Tibial nerve (tissue), 4 donors: Measurements from ENCODE around the gene C1orf35. TPM values are rescaled to one million over a fixed set of nuclear protein-coding genes. Genes with fewer than 3 reads are reported as not detected.

Experiments used
- DNase-seq, 2 donors: peaks; one replicate each; pipeline ENCODE4 v3.0.0-alpha.2; 2019; ENCODE audit warnings: low spot score in 2 of 2
- H3K27ac ChIP-seq, 4 donors: fragments of 200-600 bp; sonication (generic) in 3 of 4; one replicate each; pipeline ENCODE4 v1.5.1; 2017 to 2019; ENCODE audit warnings: mild to moderate bottlenecking in 1 of 4
- H3K27me3 ChIP-seq, 2 donors: fragments of 200-600 bp; sonication (generic) in 1 of 2; one replicate each; pipeline versions ENCODE4 v1.5.1 to v1.6.0; 2017 to 2019
- H3K36me3 ChIP-seq, 3 donors: fragments of 200-600 bp; sonication (generic); one replicate each; pipeline ENCODE4 v1.5.1; 2018 to 2019
- H3K4me1 ChIP-seq, 4 donors: fragments of 200-600 bp; sonication (generic) in 3 of 4; one replicate each; pipeline ENCODE4 v1.5.1; 2017 to 2019
- H3K4me3 ChIP-seq, 4 donors: fragments of 200-600 bp; sonication (generic) in 3 of 4; one replicate each; pipeline ENCODE4 v1.5.1; 2017 to 2019; ENCODE audit warnings: mild to moderate bottlenecking in 1 of 4, moderate library complexity in 1 of 4
- H3K9me3 ChIP-seq, 4 donors: fragments of 200-600 bp; sonication (generic) in 3 of 4; one replicate each; pipeline ENCODE4 v1.5.1; 2017 to 2019
- CTCF ChIP-seq, 5 experiments: fragments of 200-600 bp in 3 of 5; fragments of 450-650 bp in 2 of 5; sonication (generic) in 3 of 5; IDR thresholded peaks; one replicate each; pipeline ENCODE4 v1.5.1; 2016 to 2019; ENCODE audit warnings: antibody characterized with exemption in 5 of 5, mild to moderate bottlenecking in 3 of 5, moderate library complexity in 2 of 5
- EP300 ChIP-seq, 2 donors: sonication (generic); formaldehyde crosslinking; IDR thresholded peaks; one replicate each; pipeline ENCODE4 v1.6.1; 2017; ENCODE audit warnings: antibody characterized with exemption in 2 of 2, mild to moderate bottlenecking in 1 of 2
- POLR2A ChIP-seq, 2 donors: fragments of 450-650 bp; IDR thresholded peaks; one replicate each; pipeline ENCODE4 v1.6.1; 2017; ENCODE audit warnings: antibody characterized with exemption in 2 of 2, mild to moderate bottlenecking in 2 of 2, moderate library complexity in 2 of 2
- WGBS, 2 donors: methylation state at CpG; one replicate each; pipeline ENCODE4 v1.1.5; 2018; 5-methylcytosine and 5-hydroxymethylcytosine counted together
- total RNA-seq, 4 donors: library from RNA; depleted of rRNA; stranded (reverse); fragments of >200 nt; gene quantifications; one replicate each; pipeline ENCODE4 v1.1.0, GENCODE V29; 2016

C1orf35 gene
- total RNA-seq, 4 donors from 2014 or later = 26.4 to 38.5 (median 27.1) TPM

DNA sequence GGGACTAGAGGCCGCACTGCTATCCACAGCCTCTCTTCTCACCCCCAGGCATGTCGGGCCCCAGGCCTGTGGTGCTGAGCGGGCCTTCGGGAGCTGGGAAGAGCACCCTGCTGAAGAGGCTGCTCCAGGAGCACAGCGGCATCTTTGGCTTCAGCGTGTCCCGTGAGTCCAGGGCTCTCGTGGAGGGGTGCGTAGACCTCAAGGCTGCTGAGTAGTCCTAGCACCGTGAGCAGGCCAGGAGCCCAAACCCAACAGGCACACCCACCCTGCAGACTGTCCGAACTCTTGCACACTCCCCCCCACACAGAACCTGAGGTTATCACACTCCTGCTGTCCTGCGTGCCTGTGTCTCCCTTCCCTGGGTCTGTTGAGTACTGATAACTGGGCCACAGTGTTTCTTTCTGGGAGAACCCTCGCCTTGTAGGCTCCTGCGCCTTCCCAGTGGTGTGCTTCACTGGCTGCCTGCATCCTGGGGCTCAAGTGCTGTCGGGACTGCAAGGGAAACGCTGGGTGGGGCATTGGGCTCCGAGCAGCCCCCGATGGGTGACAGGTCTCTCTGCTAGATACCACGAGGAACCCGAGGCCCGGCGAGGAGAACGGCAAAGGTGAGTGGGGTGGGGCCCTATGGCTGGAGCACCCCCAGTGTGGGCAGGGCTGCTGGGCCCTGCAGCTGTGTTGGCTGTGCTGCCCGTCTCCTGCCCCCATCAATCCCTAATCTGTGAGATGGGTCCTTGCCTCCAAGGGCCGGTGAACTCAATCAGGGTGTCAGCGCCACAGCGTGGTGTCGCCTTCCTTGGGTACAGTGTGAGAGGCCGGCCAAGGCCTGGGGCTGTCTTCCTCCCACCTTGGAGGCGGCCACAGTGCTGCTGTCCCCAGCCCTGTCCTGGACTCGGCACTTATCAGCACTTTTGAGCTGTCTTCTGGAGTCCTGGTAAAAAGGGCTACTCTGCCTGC is 42.6 kb upstream of the C1orf35 start:
- Histone ChIP-seq H3K27me3 (no peaks in the 10 kb centered on the region), H3K27ac (peak overlapping the region in 3 of 4 donors; percentile 14 to 96 (median 43)), H3K4me1 (peaks cover 0 to 89% (median 57%) of the 10 kb centered on the region in 4 donors), H3K4me3 (no peak overlapping the region), H3K9me3 (no peaks in the 10 kb centered on the region), H3K36me3 (peaks cover 0 to 39% (median 7%) of the 10 kb centered on the region in 3 donors)
- TF ChIP-seq POLR2A (IDR thresholded peaks at IDR 0.05) = no peak
- TF ChIP-seq CTCF (IDR thresholded peaks at IDR 0.05) = no peak
- TF ChIP-seq EP300 (IDR thresholded peaks at IDR 0.05) = no peak
- 86 to 91% methylated on average over 31 of the region's 31 CpGs for WGBS, 2 donors
- no peak for DNase-seq

DNA sequence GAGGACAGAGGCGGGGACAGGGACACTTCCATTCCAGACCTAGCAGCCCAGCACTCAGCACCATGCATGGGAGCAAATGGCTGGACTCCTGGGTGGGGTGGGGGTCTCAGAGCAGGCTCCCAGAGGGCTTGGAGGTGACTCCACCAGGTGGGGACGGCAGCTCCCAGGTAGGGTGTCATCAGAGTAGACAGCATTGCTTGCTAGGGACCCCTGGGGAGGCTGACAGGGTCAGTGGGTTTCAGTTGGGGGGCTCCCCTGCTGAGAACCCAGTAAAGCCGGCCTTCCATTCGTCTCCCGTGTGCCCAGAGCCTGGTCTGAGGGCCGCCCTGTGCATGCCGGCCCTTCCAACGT is 41.8 kb upstream of the C1orf35 start:
- Histone ChIP-seq H3K36me3 (peaks cover 0 to 39% (median 7%) of the 10 kb centered on the region in 3 donors), H3K27ac (peak overlapping the region in 3 of 4 donors; percentile 14 to 96 (median 43)), H3K4me3 (no peak overlapping the region)

GRCh38 chr1:228144193-228144992 is 41.3 kb upstream of the C1orf35 start:
- H3K36me3 ChIP-seq = peaks cover 0 to 39% (median 7%) of the 10 kb centered on the region in 3 donors
- WGBS, 2 donors = 77 to 86% methylated on average over 15 to 16 of the region's 16 CpGs
- no peaks in the 10 kb centered on the region for H3K27me3 ChIP-seq
- no peak overlapping the region for H3K4me3 ChIP-seq
- TF ChIP-seq CTCF (IDR thresholded peaks at IDR 0.05) (no peak), EP300 (IDR thresholded peaks at IDR 0.05) (no peak), POLR2A (IDR thresholded peaks at IDR 0.05) (no peak)
- H3K9me3 ChIP-seq = no peaks in the 10 kb centered on the region
- peak in 1 of 2 donors; percentile 13 for DNase-seq
- peaks cover 0 to 77% (median 46%) of the 10 kb centered on the region in 4 donors for H3K4me1 ChIP-seq
- H3K27ac ChIP-seq = peak overlapping the region in 3 of 4 donors; percentile 14 to 96 (median 43)

More for the DNA sequence above, 41.8 kb upstream of the C1orf35 start:
- TF ChIP-seq CTCF (IDR thresholded peaks at IDR 0.05) (no peak), EP300 (IDR thresholded peaks at IDR 0.05) (no peak), POLR2A (IDR thresholded peaks at IDR 0.05) (no peak)
- Histone ChIP-seq H3K9me3 (no peaks in the 10 kb centered on the region), H3K27me3 (no peaks in the 10 kb centered on the region), H3K4me1 (peaks cover 0 to 81% (median 51%) of the 10 kb centered on the region in 4 donors)
- 76 to 90% methylated on average over 6 to 8 of the region's 8 CpGs for WGBS, 2 donors
- DNase-seq = no peak

DNA sequence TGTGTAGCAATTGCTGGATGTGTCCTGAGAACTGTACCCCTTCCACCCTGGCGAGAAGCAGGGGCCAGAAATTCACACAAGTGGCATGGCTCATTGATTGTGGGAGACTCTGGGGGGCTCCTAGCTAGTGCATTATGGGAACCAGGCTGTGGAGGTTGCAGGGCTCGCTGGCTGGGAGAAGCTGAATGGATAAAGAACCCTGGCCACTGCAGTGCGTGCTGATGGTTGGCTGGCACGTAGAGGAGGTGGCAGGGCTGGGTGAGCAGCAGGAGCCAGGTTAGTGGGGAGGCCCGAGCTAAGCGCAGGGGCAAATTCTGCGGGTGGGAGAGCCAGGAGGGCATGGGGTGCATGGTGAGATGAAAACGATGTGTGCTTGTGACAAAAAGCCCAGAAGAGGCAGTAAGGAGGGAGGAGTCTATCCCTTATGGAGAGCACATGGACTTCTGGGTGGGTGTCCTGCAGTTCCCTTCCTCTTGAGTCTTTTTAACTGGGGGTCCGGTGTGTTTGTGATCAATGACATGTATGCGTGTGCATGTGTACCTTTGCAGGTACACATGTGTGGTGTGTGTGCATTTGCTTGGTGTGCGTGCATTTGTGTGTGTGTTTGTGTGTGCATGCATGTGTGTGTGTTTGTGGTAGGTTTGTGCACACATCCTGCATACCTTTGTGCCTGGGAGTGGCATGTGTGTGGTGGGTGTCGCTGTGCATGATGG is 40.5 kb upstream of the C1orf35 start:
- peaks cover 0 to 71% (median 39%) of the 10 kb centered on the region in 4 donors for H3K4me1 ChIP-seq
- H3K4me3 ChIP-seq = no peak overlapping the region
- H3K27me3 ChIP-seq = no peaks in the 10 kb centered on the region

More for the DNA sequence above, 40.5 kb upstream of the C1orf35 start:
- no peaks in the 10 kb centered on the region for H3K9me3 ChIP-seq
- H3K36me3 ChIP-seq = peaks cover 0 to 38% (median 7%) of the 10 kb centered on the region in 3 donors
- TF ChIP-seq EP300 (IDR thresholded peaks at IDR 0.05) (no peak), POLR2A (IDR thresholded peaks at IDR 0.05) (no peak), CTCF (IDR thresholded peaks at IDR 0.05) (no peak)
- peak overlapping the region in 1 of 4 donors; percentile 96 for H3K27ac ChIP-seq
- DNase-seq = no peak
- 80 to 84% methylated on average over 12 of the region's 12 CpGs for WGBS, 2 donors
